ENCODE data around the gene SPTLC2.
A peak's percentile ranks its signal among the peaks of the same experiment; 100 is the strongest.
"Not testable (repeated sequence)": the region's sequence is repeated elsewhere in the genome, so short reads cannot be mapped to it uniquely, and the experiment has no call there.

The SPTLC2 gene, protein sequence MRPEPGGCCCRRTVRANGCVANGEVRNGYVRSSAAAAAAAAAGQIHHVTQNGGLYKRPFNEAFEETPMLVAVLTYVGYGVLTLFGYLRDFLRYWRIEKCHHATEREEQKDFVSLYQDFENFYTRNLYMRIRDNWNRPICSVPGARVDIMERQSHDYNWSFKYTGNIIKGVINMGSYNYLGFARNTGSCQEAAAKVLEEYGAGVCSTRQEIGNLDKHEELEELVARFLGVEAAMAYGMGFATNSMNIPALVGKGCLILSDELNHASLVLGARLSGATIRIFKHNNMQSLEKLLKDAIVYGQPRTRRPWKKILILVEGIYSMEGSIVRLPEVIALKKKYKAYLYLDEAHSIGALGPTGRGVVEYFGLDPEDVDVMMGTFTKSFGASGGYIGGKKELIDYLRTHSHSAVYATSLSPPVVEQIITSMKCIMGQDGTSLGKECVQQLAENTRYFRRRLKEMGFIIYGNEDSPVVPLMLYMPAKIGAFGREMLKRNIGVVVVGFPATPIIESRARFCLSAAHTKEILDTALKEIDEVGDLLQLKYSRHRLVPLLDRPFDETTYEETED

DNA sequence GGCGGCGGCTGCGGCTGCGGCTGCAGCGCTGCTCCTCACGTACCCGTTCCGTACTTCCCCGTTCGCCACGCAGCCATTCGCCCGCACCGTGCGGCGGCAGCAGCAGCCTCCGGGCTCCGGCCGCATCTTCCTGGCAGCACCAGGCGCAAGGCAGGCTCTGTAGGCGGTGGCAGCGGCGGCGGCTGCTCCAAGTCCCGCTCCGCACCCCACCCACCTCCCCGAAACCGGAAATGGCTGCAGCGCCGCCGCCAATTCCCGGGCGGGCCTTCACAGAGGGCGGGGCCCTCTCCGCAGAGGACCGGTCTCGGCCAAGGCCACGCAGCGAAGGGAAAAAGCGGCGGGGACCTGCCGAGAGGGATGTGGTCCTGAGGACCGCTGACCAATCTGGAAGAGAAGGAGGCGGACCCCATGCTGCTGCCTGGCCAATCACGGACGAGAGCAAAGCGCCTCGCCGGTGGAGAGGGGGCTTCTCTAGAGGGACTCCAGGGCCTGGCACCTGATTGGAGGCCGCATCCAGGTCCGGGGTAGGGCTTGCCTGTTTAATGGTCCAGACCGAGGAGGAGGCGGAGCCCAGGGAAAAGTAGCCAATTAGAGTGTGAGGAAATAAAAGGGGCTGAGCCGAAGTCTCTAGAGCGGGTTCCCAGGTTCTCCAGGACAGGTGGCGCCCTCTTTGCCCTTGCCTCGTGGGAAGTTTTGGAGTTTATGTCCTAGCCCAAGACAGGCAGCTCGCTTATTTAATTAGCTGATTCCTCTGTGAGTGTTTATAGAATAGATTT, at the start of gene SPTLC2:
SPTLC2 (minus strand) TSS at position 184 of the 776 bp plus-strand sequence; CDS start at position 126, 58 bp downstream.
- peak; percentile 100 for DNase-seq

DNA sequence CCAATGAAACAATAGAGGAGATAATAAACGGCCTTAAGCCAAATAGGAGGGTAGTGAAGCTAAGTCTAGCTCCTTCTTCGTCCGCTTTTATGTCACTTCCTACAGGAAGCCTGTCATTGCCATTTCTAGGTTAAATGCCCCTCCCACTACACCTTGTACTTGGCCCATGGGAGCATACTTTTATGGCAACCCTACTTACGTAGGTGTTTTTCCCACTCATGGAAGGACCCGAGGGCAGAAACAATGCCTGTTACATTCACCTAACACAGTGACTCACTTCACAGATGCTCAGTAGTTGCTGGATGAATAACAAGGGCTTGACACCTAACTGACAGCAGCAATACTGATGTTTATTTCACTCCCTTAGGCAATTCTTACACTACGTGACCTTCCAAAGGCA, 46.9 kb upstream of the SPTLC2 start:
- DNase-seq, result peak; percentile 17

DNA sequence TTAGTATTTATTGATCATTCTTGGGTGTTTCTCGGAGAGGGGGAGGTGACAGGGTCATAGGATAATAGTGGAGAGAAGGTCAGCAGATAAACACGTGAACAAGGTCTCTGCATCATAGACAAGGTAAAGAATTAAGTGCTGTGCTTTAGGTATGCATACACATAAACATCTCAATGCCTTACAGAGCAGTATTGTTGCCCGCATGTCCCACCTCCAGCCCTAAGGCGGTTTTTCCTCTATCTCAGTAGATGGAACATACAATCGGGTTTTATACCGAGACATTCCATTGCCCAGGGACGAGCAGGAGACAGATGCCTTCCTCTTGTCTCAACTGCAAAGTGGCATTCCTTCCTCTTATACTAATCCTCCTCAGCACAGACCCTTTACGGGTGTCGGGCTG, 45.1 kb upstream of the SPTLC2 start:
- not testable (repeated sequence) for DNase-seq

DNA sequence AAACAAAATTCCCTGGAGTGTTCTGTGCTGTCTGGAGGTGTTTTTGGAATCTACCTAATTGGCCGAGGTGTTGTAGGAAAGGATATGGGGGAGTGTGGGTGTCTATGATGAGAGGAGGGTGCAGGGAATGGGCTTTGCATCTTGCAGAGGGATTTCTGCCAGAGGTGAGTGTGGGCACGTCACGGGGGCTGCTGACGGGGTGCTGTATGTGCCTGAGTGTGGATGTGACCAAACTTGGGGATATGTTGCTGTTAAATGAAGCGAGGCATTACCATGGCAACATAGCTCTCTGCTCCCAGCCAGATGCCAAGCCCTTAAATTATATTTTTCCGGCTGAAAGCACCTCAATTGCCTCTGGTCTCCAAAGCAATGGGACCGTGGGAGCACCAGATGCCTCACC, 44.3 kb upstream of the SPTLC2 start:
- peak; percentile 99 for DNase-seq

DNA sequence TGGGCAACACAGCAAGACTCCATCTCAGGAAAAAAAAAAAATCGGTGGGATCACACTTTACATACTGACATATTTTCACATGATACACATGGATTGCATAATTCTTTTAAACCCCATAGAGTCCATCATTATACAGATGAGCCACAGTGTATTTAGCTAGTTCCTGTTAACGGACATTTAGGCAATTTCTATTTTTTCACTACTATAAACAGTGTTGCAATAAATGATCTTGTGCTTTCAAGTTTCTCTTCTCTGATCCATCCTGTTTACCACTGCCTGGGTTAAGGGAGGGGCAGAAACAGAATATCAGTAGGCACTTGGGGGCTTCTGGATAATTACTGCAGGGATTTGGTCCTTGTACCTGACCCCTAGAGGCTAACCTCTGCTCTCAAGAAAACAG, 43.4 kb upstream of the SPTLC2 start:
- DNase-seq, result no peak

DNA sequence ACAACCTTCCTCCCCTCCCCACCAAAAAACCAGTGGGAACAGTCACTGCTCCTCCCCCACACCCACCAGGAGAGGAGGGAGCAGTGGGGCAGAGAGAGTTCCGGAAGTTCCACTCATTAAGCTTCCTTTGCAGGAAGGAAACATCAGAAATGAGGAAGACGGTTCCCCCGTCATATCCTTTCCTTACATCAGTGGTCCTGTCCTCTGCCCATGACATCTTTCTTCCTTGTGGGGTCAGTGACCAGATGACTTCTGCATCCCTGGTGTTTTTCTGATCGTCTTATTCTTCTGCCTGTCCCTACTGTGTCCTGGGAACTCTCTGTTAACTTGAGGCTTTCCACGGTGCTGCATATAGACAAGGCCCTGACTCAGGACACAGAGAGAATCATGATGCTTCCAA, 40.8 kb upstream of the SPTLC2 start:
- no peak for DNase-seq

DNA sequence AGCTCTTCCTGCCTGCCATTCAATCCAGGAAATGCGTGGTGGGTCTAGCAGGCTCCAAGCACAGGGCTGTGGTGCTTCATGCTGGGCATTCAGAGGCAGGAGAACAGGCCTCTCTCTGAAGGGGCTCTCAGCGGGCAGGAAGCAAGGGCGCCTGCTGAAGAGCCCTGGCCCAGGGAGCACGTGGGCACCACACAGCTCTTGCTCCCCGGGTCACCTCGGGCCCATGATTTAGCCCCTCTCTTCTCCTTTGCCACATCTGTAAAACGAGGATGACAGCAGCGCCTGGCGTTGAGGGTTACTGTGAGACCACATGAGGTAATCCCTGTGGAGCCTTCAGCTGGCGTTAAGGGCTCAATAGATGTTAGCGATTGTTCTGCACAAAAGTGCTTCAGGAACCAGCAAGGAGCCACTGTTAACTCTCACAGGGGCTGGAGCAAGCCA, 37.6 kb upstream of the SPTLC2 start:
- no peak for DNase-seq

DNA sequence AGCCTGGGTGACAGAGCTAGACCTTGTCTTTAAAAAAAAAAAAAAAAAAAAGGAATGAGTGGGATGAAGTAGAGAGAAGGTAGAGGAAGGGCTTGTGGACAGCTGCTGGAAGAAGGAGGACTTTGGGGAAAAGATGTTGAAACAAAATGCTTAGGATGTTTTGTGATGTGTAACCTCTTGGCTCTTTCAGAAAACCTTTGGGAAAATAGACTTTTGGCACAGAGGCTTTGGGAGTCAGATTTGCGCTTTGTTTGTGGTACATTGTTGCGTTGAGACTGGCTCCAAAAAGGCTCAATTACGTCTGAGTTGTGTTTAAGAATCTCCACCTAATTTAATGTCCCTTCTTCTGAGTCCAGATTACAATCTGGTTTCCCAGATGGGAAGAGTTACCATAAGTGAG, 32.9 kb upstream of the SPTLC2 start:
- DNase-seq, result no peak

DNA sequence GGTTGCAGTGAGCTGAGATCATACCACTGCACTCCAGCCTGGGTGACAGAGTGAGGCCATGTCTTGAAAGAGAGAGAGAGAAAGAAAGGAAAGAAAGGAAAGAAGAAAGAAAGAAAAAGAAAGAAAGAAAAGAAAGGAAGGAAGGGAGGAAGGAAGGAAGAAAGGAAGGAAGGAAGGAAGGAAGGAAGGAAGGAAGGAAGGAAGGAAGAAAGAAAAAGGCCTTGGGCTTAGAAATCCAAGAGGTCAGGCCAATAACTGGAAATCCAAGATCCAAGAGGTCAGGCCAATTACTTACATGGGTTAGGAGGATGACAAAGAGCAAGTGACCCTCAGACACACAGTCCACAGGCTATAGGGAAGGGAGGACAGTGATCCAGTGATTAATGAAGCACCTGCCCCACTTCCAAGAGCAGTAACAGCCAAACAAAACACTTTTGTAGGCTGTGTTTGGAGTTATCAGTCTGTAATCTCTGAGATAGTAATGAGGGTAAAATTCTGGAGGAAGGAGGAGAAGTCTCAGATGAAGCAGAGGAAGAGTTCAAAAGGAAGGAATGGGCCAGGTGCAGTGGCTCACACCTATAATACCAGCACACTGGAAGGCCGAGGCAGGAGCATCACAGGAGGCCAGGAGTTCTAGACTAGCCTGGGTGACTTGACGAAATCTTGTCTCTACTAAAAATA, 32.2 kb upstream of the SPTLC2 start:
- no peak for DNase-seq

DNA sequence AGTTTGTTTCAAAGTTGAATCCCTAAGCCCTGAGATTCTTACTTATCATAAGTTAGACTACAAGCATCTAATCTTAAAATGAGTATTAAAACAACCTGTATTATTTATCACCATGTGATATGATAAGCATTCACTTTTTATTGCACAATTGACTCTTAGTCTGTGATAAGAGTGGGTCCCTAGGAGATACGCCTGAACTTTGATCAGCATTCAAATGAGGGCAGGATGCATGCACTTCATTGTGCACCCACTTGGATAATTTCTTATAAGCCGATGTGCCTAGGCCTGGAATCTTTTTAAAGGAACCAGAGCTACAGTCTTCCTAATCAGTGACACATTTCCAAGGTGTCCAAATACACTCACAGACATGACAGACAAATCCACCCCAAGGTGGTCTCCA, 31.4 kb upstream of the SPTLC2 start:
- DNase-seq, result no peak

DNA sequence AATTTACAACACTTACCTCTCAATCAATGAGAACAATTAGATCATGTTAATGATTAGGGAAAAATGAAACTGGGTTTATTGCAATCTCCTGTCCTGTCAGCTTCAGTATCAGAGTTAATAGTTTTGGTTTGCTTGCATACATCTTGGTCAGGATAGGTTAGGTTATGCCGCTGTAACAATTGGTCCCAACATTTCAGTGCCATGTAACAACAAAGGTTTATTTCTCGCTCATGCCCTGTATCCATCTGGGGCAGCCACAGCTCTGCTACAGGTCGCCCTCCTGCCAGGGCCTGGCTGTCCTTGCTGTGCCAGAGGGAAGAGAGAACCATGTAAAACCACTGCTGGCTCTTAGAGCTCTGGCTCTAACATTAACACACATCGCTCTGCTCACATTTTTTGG, 30.5 kb upstream of the SPTLC2 start:
- no peak for DNase-seq

DNA sequence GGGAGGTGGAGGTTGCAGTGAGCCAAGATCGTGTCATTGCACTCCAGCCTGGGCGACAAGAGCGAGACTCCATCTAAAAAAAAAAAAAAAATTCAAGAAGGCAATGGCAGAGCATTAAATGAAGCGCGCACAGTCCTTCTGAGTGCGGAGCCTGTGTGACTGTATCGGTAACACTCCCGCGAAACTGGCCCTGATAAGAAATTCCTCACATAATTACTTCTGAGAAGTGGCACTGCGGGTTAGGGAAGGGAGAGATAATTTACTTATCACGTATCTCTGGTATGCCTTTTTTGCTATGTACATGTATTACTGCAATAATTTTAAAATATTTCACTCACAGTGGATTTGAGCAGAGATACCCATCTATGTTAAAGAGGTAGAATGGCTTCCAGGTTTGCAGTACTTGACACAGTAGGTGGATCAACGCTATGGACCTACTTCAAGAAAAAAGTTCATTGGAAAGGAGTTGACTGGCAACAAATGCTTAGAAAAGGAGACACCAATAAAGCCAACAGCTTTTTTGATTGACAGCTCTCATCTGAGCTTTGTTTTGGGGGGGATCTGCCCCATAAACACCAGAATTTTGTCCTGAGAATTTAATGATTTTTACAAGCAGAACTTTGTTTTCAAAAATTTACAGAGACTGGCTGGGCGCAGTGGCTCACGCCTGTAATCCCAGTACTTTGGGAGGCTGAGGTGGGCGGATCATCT, 29.2 kb upstream of the SPTLC2 start:
- no peak for DNase-seq

DNA sequence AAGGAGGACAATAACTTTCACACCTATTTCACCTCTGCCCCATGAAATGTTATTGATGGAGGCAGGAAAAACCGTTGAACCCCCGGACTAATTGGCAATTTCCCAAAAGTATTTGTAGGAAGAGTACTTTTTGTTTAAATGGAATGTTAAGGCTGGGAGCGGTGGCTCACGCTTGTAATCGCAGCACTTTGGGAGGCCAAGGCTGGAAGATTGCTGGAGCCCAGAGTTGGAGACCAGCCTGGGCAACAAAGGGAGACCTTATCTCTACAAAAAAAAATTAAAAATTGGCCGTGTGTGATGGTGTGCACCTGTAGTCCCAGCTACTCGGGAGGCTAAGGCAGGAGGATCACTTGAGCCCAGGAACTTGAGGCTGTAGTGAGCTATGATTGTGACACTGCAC, 26.0 kb upstream of the SPTLC2 start:
- DNase-seq, result no peak

DNA sequence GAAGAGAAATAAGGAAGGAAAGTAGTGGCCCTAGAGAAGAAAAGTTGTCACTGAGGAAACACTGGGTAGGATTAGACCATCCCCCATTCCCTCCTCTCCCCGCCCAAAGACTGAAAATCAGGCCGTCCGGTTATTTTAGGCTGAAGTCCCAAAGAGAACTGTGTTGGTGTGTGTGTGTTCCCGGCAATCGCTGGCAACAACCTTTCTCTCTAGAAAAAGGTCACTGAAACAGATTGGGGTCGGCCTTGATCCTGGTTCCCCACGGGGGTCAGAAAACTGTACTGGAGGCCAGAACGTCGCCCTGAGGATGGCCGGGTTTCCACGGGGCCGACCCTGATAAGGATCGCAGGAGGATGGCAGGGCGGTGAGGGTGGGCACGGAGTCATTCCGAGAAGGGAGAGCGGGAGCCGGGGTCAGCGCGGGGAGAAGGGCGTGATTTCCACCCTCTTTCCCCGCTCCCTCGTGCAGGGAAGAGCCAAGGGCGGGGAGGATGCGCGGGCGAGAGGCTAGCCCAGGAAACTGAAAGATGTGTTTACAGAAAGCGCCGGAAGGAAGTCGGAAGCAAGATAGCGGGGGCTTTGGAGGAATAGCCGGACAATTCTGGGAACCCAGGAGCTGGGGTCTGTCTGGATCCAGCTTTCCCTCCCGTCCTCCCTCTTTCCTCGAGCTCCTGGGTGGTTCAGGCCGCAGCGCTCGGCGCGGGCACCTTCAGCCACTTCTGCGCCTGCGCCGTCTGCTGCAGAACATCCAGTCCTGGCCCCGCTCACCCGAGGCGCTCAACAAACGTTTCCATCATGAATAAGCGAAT, 25.3 kb upstream of the SPTLC2 start:
- no peak for DNase-seq

DNA sequence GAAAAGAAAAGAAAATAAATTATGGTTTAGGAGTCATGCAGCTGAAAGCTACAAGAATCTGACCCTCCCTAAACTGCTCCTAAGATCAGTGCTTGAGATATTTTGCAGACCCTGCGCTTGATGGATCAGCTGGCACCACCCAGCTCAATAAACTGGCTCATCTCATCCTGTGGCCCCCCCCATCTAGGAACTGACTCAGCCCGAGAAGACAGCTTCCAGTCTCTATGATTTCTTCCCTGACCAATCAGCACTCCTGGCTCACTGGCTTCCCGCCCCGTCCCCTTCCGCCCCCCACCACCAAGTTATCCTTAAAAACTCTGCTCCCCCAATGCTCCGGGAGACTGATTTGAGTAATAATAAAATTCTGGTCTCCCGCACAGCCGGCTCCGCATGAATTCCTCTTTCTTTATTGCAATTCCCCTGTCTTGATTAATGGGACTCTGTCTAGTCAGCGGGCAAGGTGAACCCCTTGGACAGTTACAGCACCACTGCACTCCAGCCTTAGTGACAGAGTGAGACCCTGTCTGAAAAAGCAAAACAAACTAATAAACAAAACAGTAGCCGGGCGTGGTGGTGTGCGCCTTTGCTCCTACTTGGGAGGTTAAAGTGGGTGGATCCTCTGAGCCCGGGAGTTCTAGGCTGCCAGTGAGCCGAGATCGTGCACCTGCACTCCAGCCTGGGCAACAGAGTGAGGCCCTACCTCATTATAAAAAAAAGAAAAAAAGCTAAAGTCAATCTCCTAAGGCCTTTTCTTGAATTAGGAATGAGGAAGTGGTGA, 24.5 kb upstream of the SPTLC2 start:
- no peak for DNase-seq

DNA sequence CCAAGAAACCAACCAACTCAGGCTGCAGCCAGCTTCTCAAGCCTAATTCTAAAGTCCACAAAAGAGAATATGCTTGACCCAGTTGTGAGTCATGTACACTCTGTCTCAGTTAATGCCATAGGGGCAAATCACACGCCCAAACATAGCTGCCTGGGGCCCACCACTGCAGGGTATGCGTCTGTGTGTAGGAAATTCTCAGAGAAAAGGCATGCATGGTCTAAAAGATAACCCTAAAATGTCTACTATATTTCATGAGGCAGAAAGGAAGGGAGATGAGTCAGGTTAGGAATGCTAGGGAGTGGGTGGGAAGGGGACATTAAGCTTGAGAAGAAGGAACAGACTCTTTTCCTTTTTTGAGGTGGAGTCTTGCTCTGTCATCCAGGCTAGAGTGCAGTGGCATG, 22.3 kb upstream of the SPTLC2 start:
- no peak for DNase-seq

DNA sequence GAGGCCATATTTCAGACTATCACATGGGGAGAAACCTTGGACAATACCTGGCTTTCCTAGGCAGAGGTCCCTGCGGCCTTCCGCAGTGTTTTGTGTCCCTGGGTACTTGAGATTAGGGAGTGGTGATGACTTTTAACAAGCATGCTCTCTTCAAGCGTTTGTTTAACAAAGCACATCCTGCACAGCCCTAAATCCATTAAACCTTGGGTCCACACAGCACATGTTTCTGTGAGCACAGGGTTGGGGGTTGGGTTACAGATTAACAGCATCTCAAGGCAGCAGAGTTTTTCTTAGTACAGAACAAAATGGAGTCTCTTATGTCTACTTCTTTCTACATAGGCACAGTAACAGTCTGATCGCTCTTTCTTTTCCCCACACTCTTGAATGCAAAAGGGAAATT, 19.4 kb upstream of the SPTLC2 start:
- not testable (repeated sequence) for DNase-seq

DNA sequence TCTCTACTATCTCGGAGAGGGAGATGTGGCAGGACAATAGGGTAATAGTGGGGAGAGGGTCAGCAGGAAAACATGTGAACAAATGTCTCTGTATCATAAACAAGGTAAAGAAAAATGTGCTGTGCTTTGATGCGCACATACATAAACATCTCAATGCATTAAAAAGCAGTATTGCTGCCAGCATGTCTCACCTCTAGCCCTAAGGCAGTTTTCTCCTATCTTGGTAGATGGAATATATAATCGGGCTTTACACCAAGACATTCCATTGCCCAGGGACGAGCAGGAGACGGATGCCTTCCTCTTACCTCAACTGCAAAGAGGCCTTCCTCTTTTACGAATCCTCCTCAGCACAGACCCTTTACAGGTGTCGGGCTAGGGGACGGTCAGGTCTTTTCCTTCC, 19.0 kb upstream of the SPTLC2 start:
- not testable (repeated sequence) for DNase-seq

DNA sequence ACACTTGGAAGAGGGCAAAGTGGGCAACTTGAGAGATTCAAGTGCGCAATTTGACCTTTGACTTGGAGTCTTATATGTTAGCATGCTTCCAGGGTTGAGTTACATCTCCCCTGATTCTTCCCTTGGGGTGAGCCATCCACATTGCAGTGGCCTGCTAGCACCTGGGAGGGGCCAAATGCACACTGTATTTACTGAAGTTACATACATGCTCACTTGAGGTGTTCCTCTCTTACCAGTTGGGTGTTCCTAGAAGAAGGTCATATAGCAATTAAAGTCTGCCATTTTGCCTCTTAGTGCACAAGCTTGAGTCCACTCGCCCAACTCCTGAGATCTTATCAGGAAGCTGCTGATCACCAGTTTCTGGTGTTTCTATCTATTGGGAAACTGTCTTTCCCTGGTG, 13.7 kb upstream of the SPTLC2 start:
- DNase-seq, result no peak

DNA sequence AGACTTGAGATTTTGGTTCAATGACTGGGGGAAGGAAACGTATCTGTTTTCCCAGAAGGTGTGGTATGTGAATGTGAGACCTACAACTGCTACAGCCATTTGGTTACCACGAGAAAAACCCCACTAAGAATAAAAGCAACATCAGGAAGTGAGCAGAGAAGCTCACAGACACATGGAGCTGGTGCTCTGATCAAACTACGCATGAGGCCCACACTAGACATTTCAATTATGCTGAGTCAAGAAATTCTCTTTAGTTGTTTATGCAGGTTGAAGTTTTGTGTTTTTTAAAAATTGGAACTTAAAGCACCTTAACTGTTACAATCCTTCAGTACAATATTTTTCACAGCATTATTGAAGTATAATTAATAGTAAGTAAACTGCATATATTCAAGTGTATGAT, 8.9 kb upstream of the SPTLC2 start:
- DNase-seq, result no peak

DNA sequence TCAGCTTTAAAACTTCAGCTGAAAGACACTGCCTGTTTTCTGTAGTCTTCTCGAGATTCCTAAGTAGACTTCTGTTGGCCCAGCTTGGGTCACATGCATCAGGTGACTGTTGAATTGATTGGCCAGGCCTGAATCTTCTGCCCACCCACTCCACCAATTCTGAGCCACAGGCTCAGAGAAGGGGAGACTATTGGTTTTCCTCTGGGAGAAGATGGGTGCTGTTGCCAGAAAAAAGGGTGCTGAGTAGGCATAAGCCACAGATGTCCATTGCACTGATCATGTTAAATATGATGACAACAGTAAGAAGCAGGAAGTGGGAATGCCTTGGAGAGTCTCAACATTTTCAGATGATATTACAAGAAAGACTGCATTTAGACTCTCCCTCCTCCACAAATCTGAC, 6.8 kb upstream of the SPTLC2 start:
- no peak for DNase-seq
